Mammary epithelial cell (primary cell): ENCODE data around the gene AHSG.

ENCODE experiments used
- CTCF ChIP-seq, 2 donors: IDR thresholded peaks in 1 of 2; conservative IDR thresholded peaks in 1 of 2; 2 replicates each; pipeline ENCODE4 v1.5.1; 2011 to 2012; ENCODE audit warnings: inconsistent platforms in 2 of 2, low read length in 2 of 2, mild to moderate bottlenecking in 2 of 2, control low read depth in 1 of 2, low read depth in 1 of 2; ENCODE audit not compliant: insufficient read depth in 1 of 2; ENCODE audit errors: extremely low read depth in 1 of 2
- EZH2 ChIP-seq: IDR thresholded peaks from 2 replicates; pipeline ENCODE4 v1.6.1; 2012; ENCODE audit warnings: low read length, inconsistent platforms, borderline replicate concordance

GRCh38 chr3:186612721-186613636 lies at the start of gene AHSG:
- TF ChIP-seq CTCF (conservative IDR thresholded peaks at IDR 0.05 in 1 of 2, IDR thresholded peaks at IDR 0.05 in 1 of 2; ENCODE audit: extremely low read depth in 1 of 2, insufficient read depth in 1 of 2, low read depth in 1 of 2, low read length in 2 of 2) = no peak
- TF ChIP-seq EZH2 = no peak
